GM21423 (cell line): ENCODE measurements around the gene RFPL3.
"Not testable (repeated sequence)": the region's sequence is repeated elsewhere in the genome, so short reads cannot be mapped to it uniquely, and the experiment has no call there.

Source experiments
- ATAC-seq: cut with Tn5 transposase; IDR thresholded peaks from one replicate; pipeline ENCODE4 v1.9.1; 2021; ENCODE audit warnings: mild to moderate bottlenecking, moderate library complexity; ENCODE audit not compliant: unreplicated experiment

RFPL3 gene

DNA sequence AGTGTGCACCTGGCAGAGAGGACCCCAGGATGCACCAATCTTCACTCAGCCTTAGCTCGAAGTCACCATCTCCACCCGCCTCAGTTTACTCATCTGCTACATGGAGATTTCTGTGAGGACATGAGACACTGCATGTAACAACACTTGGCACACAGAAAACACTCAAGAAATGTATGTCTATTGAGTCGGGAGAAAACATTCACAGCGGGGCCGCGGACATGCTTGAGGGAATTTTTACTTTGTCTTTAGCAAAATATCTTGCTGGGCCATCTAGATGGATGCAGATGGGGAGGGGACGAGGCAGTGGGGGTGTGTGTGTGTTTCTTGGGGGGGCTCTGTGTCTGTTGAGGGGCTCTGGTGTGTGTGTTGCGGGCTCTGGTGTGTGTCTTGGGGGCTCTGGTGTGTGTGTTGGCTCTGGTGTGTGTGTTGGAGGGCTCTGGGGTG, 28.4 kb upstream of the RFPL3 start:
- ATAC-seq, result no peak

GRCh38 chr22:32331236-32331917, 26.3 kb upstream of the RFPL3 start:
- no peak for ATAC-seq

- ATAC-seq, result no peak
These were observed 25.5 kb upstream of the RFPL3 start for GRCh38 chr22:32331918-32332725.

- no peak for ATAC-seq
These were observed 24.4 kb upstream of the RFPL3 start for GRCh38 chr22:32333141-32333768.

- ATAC-seq, result no peak
These were observed 23.7 kb upstream of the RFPL3 start for GRCh38 chr22:32333769-32334659.

GRCh38 chr22:32334660-32335365, 22.9 kb upstream of the RFPL3 start:
- no peak for ATAC-seq

DNA sequence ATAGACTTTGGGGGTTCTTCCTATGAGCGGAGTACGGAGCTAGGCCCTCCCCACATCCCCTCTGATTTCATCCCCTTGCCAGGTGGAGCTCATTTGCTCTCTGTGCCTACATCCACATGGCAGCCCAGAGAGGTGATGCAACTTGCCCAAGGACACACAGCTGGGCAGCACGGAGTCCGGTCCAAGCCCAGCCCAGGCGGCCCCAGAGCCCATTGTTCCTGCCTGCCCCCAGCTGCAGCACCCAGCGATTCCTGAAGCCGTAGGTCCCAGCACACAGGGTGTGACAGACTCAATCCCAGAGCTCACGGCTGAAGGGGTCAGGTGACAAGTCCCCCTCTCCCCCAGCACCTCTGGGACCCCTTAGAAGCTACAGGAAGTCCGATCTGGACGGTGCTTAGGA, 22.2 kb upstream of the RFPL3 start:
- no peak for ATAC-seq

DNA sequence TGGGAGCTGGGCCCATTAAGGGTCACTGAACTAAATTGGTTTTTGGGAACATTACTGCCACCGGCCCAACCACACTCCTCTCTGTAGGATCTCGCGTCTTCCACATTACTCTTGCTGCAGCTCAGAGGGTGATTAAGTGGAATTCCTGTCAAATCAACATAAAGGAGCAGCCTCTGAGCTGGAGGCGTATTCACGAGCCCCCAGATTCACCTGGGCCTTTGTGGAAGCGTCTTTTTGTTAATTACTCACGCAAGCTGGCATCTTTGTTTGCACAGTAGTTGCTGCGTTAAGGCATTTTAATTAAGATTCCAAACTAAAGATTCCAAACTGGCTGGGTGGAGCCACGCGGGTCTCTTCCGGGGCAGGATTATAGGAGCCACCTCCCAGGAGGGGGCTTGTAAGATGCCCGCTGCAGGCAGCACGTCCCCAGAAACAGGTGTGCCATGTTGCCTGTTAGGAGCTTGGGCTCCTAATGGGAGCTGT, 21.5 kb upstream of the RFPL3 start:
- ATAC-seq, result no peak

GRCh38 chr22:32336771-32337424, 20.8 kb upstream of the RFPL3 start:
- ATAC-seq, result no peak

DNA sequence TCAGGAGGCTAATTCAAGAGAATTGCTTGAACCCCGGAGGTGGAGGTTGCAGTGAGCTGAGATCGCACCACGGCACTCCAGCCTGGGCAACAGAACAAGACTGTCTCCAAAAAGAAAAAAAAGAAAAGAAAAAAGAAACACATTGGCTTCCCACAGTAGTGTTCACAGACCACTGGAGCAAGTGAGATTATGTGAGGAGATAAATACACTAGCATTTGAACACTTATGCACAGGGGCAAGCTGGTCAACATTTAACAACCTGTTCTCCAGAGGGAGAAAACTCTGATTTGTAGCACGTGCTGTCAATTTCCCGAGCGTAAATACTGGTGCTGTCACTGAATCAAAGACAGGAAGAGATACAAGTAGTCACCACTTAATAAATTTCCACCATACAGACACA, 20.2 kb upstream of the RFPL3 start:
- not testable (repeated sequence) for ATAC-seq

GRCh38 chr22:32338757-32339156, 18.9 kb upstream of the RFPL3 start:
- no peak for ATAC-seq

DNA sequence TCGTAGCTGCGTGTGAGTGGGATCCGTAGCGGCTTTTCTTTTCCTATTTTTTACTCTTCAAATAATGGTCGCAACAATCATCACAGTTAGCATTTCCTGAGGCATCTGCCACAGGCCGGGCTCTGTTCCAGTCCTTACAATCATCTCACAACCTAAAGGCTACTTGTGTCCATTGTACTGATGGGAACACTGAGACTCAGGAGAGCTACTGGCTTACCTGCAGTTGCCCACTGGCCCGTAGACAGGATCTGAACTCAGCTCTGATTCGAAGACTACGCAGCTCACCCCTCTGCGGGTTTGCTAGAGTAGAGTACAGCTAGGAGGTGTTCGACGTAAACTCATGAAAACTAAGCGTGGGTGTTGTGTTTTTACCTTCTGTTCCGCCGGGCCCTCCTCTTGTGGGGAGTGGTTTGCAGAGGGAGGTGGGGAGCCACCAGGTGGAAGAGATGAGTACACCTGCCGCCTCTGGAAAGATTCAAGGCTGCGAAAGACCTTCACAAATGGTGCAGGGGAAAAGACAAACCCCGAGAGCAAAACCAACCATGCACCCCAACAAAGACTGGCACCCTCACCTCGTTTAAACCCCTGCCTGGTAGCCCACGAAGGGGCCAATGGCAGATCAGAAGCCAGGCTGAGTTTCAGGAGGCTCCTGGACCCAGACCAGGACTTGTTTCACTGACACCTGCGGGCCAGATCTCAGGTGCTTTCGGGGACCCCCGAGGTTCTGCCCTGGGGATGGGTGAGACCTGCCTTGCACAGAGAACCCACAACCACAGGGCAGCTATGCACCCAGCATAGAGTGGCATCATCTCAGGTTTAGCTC, 18.3 kb upstream of the RFPL3 start:
- no peak for ATAC-seq

DNA sequence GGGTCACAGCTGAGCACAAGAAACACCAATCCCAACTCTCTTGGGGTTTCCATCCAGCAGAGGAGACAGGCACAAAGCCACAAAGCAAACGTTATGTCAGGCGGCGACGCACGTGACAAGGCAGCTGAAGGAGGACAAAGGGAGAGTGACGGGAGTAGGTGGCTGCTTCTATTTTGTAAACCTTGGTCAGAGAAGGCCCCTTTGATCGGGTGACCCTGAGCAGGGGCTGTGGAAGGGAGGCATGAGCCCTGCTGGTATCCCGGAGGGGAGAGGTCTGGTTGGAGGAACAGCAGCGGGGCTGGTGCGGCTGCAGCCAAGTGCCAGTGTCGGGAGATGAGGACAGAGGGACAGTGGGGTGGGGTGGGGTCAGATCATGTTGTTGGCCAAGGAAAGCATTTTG, 17.3 kb upstream of the RFPL3 start:
- ATAC-seq, result no peak

- no peak for ATAC-seq
These were observed 16.4 kb upstream of the RFPL3 start for GRCh38 chr22:32341122-32341740.

DNA sequence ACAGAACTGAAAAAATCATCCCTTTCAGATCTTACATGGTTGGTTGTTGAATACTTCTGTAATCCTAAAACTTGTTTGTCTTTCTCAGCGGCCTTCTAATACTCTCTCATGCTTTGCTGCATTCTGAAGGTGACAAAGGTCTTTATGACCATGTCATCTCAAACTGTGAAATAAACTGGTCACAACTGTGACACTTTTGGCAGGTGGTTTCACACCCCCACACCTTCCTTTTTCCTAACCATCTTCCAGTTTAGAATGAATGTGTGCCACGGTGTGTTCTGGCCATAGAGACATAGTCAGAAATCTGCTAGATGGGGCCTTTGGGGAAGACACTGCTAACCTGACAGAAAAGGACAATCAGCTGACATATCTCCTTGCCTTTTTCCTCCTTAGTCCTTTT, 14.7 kb upstream of the RFPL3 start:
- no peak for ATAC-seq

GRCh38 chr22:32343941-32344340, 13.7 kb upstream of the RFPL3 start:
- ATAC-seq, result no peak

- no peak for ATAC-seq
These were observed 9.5 kb upstream of the RFPL3 start for GRCh38 chr22:32348031-32348611.

DNA sequence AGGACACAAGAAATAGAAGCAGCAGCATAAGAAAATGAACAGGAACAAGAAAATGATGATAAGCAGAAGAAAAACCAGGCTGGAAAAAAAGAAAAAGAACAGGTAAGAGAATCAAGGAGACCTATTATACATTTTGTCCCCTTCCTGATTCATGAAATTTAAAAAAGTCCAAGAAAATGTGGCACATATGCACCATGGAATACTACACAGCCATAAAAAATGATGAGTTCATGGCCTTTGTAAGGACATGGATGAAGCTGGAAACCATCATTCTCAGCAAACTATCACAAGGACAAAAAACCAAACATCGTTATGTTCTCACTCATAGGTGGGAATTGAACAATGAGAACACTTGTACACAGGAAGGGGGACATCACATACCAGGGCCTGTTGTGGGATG, 5.8 kb upstream of the RFPL3 start:
- ATAC-seq, result not testable (repeated sequence)
